MM.1S (cell line): Measurements from ENCODE around the gene APOC3.

Experiments
- DNase-seq: peaks from one replicate; pipeline ENCODE4 v3.0.0-alpha.2; 2015
- H2AFZ ChIP-seq: fragments of 300-600 bp; sonication (generic); 2 replicates; pipeline ENCODE4 v1.6.0; 2016; ENCODE audit warnings: antibody characterized with exemption, low read length
- H3F3A ChIP-seq: fragments of 300-600 bp; sonication (generic); 2 replicates; pipeline ENCODE4 v1.6.1; 2016; ENCODE audit warnings: mild to moderate bottlenecking, antibody characterized with exemption, low read length, moderate library complexity, mixed read lengths; ENCODE audit not compliant: insufficient read depth
- H3K27ac ChIP-seq: fragments of 300-600 bp; sonication (generic); 2 replicates; pipeline ENCODE4 v1.5.1; 2016; ENCODE audit warnings: mild to moderate bottlenecking, low read length
- H3K27me3 ChIP-seq: fragments of 300-600 bp; sonication (generic); replicated peaks from 2 replicates; pipeline ENCODE4 v1.6.0; 2016; ENCODE audit warnings: low read length; ENCODE audit not compliant: insufficient read depth
- H3K36me3 ChIP-seq: fragments of 300-600 bp; sonication (generic); replicated peaks from 2 replicates; pipeline ENCODE4 v1.6.1; 2016; ENCODE audit warnings: mild to moderate bottlenecking, low read length, mixed read lengths; ENCODE audit not compliant: insufficient read depth
- H3K4me1 ChIP-seq: fragments of 300-600 bp; sonication (generic); 2 replicates; pipeline ENCODE4 v1.6.1; 2016; ENCODE audit warnings: low read length, mixed read lengths
- H3K4me2 ChIP-seq: fragments of 300-600 bp; sonication (generic); 2 replicates; pipeline ENCODE4 v1.6.0; 2016; ENCODE audit warnings: low read depth, low read length
- H3K4me3 ChIP-seq: fragments of 300-600 bp; sonication (generic); 2 replicates; pipeline ENCODE4 v1.5.1; 2016; ENCODE audit warnings: low read length, mixed read lengths
- H3K79me2 ChIP-seq: fragments of 300-600 bp; sonication (generic); 2 replicates; pipeline ENCODE4 v1.6.1; 2016; ENCODE audit warnings: mixed run types, low read length, mixed read lengths
- H3K9ac ChIP-seq: fragments of 300-600 bp; sonication (generic); 2 replicates; pipeline ENCODE4 v1.6.1; 2016; ENCODE audit warnings: low read length, mixed read lengths
- H3K9me2 ChIP-seq: fragments of 300-600 bp; sonication (generic); replicated peaks from 2 replicates; pipeline ENCODE4 v1.6.1; 2016; ENCODE audit warnings: mild to moderate bottlenecking, low read length, mixed read lengths; ENCODE audit not compliant: insufficient read depth
- H3K9me3 ChIP-seq: fragments of 300-600 bp; sonication (generic); replicated peaks from 2 replicates; pipeline ENCODE4 v1.6.1; 2016; ENCODE audit warnings: mild to moderate bottlenecking, low read length, mixed read lengths; ENCODE audit not compliant: insufficient read depth
- H4K20me1 ChIP-seq: fragments of 300-600 bp; sonication (generic); 2 replicates; pipeline ENCODE4 v1.6.1; 2016; ENCODE audit warnings: mild to moderate bottlenecking, low read length, moderate library complexity, mixed read lengths; ENCODE audit not compliant: insufficient read depth
- EZH2 ChIP-seq: fragments of 300-600 bp; sonication (generic); optimal IDR thresholded peaks from 2 replicates; pipeline ENCODE3; 2017; ENCODE audit warnings: low read depth, mild to moderate bottlenecking, antibody characterized with exemption, low read length, mixed read lengths
- EZH2phosphoT487 ChIP-seq: fragments of 300-600 bp; sonication (generic); IDR thresholded peaks from 2 replicates; pipeline ENCODE4 v1.6.1; 2018; ENCODE audit warnings: antibody characterized with exemption, low read length
- TF ChIP-seq, protein P1 (sequence below): fragments of 300-600 bp; sonication (generic); IDR thresholded peaks from 2 replicates; pipeline ENCODE4 v1.5.1; 2016; ENCODE audit warnings: antibody characterized with exemption, low read length, mixed read lengths

APOC3 gene

DNA sequence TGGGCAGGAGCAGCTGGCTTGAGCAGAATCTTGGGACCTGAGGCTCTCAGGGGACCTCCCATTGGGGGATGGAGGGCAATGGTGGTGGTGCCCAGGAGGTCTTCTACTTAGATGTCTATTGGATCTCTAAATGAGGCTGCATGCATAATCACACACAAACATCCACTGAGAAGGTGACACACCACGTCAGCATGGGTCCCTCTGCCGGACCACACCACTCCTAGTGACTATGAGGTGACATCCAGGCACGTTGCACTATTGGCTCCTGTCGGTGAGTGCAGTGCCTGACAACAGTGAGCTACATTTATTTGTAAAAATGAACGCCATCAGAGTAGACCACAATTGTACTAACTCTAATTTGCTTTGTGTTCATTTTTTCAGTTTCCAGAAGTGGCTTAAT, 4.3 kb upstream of the APOC3 start:
- no peaks in the 10 kb centered on the region for H4K20me1 ChIP-seq
- no peaks in the 10 kb centered on the region for H3K9me2 ChIP-seq
- DNase-seq = no peak
- TF ChIP-seq EZH2phosphoT487 (no peak), EZH2 (no peak)
- TF ChIP-seq, protein P1, sequence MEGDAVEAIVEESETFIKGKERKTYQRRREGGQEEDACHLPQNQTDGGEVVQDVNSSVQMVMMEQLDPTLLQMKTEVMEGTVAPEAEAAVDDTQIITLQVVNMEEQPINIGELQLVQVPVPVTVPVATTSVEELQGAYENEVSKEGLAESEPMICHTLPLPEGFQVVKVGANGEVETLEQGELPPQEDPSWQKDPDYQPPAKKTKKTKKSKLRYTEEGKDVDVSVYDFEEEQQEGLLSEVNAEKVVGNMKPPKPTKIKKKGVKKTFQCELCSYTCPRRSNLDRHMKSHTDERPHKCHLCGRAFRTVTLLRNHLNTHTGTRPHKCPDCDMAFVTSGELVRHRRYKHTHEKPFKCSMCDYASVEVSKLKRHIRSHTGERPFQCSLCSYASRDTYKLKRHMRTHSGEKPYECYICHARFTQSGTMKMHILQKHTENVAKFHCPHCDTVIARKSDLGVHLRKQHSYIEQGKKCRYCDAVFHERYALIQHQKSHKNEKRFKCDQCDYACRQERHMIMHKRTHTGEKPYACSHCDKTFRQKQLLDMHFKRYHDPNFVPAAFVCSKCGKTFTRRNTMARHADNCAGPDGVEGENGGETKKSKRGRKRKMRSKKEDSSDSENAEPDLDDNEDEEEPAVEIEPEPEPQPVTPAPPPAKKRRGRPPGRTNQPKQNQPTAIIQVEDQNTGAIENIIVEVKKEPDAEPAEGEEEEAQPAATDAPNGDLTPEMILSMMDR = no peak
- H3K9me3 ChIP-seq = no peaks in the 10 kb centered on the region
- H3K9ac ChIP-seq = no peak overlapping the region
- no peak overlapping the region for H3K4me3 ChIP-seq
- H2AFZ ChIP-seq = no peak overlapping the region
- no peaks in the 10 kb centered on the region for H3K27me3 ChIP-seq
- H3K79me2 ChIP-seq = no peaks in the 10 kb centered on the region
- no peaks in the 10 kb centered on the region for H3F3A ChIP-seq
- no peaks in the 10 kb centered on the region for H3K4me1 ChIP-seq
- no peak overlapping the region for H3K27ac ChIP-seq
- no peak overlapping the region for H3K4me2 ChIP-seq
- H3K36me3 ChIP-seq = no peaks in the 10 kb centered on the region

DNA sequence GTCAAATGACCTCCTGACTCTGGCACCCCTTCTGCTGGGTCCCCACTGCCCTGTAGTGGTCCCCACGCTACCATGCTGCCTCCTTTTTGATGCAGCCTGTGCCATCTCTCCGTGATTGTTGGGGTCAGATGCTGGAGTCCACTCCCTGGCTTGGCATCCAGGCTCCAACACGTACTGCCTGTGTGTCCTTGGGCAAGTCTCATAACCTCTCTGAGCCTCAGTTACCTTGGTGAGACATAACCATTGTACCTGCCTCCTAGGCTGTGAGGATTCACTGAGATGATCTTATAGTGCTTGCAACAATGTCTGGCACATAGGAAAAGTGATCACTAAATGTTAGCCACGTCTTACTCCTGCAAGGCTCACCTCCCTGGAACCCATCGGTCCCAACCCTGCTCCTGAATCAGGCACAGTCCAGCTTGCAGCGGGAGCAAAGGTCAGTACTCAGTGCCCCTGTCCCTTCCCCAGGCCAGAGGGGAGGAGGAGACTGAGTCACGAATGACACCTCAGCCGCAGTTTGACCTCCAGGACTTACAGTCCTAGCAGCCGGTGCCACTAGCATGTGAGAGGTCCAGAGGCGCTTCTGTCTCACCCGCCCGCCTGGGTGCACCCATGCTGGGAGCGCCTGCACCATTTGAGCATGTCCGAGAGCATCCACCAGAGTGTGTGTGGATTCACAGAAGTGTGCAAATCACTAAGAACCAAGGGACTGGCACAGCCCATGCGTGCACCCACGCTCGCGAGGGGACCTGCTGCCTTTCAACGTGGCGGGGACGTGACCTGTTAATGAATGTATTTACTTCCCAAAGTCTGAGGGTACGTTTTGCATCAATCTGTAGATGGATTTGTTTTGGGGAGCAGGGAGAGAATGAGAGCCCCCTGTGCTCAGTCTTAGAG, 3.6 kb upstream of the APOC3 start:
- Histone ChIP-seq H3K79me2 (no peaks in the 10 kb centered on the region), H3K36me3 (no peaks in the 10 kb centered on the region), H3K4me3 (no peak overlapping the region), H3K9me2 (no peaks in the 10 kb centered on the region), H3K9me3 (no peaks in the 10 kb centered on the region), H3K9ac (no peak overlapping the region), H3K4me2 (no peak overlapping the region), H3K27ac (no peak overlapping the region), H3K4me1 (no peaks in the 10 kb centered on the region), H4K20me1 (no peaks in the 10 kb centered on the region), H3F3A (no peaks in the 10 kb centered on the region), H3K27me3 (no peaks in the 10 kb centered on the region), H2AFZ (no peak overlapping the region)
- DNase-seq = no peak
- TF ChIP-seq EZH2 (no peak), EZH2phosphoT487 (no peak)

DNA sequence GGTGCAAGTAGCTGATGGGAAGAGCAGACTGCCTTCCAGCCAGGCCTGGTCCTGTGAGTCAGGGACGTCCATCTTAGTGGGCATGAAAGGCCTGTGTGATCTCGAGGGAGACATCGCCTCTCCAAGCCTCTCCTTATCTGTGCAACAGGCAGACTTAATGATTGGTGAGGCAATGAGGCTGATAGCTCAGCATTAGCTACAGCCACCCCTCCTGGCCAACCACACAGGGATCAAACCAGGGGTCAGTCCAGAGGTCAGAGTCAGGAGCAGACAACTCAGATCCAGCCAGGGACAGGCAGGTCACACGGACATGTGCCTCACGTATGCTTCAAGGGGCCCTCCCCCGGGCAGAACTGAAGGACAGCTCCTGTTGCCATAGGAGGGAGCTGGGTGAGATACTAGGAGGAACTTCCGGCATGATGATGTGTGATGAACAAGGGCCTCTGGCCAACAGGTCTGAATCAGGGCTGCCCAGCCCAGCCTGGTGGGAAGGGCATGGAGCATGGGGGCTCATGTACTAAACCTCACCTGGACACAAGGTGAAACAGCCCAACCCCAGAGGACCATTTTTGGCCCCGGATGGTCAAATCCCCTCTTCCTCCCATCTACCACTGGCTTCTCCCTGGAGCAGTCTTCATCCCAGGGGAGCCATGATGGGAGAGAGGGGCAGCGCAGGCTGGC, 2.8 kb upstream of the APOC3 start:
- Histone ChIP-seq H2AFZ (no peak overlapping the region), H3K79me2 (no peaks in the 10 kb centered on the region), H3K9me3 (no peaks in the 10 kb centered on the region), H3K36me3 (no peaks in the 10 kb centered on the region), H3K4me3 (no peak overlapping the region), H3K27me3 (no peaks in the 10 kb centered on the region), H3K4me2 (no peak overlapping the region), H4K20me1 (no peaks in the 10 kb centered on the region), H3K27ac (no peak overlapping the region), H3K9ac (no peak overlapping the region), H3F3A (no peaks in the 10 kb centered on the region), H3K4me1 (no peaks in the 10 kb centered on the region), H3K9me2 (no peaks in the 10 kb centered on the region)
- TF ChIP-seq EZH2 = no peak
- TF ChIP-seq, protein P1 = no peak
- no peak for TF ChIP-seq EZH2phosphoT487
- no peak for DNase-seq

DNA sequence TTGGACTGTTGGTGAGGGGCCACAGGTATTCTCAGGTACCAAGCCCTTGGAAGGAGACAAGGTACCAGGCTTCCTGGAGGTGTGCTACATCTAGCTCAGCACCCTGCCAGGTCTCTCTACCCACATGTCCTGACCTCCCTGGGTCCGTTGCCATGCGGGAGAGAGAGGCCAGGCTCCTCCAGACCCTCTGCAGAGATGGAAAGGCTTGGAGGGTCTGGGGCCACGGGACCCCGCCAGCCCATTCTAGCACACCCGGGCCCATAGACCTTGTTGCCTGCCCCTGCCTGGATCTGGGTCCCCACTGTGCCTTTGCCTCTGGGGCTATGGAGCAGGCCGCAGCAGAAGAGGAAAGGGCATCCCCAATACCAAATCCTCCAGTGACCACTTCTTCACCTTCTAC, 2.2 kb upstream of the APOC3 start:
- H3K36me3 ChIP-seq = no peaks in the 10 kb centered on the region
- no peak overlapping the region for H3K4me2 ChIP-seq
- no peaks in the 10 kb centered on the region for H3F3A ChIP-seq
- H3K27me3 ChIP-seq = no peaks in the 10 kb centered on the region
- H3K9ac ChIP-seq = no peak overlapping the region
- H3K79me2 ChIP-seq = no peaks in the 10 kb centered on the region
- no peak overlapping the region for H3K27ac ChIP-seq
- H4K20me1 ChIP-seq = no peaks in the 10 kb centered on the region
- H3K9me2 ChIP-seq = no peaks in the 10 kb centered on the region
- H3K4me1 ChIP-seq = no peaks in the 10 kb centered on the region
- no peaks in the 10 kb centered on the region for H3K9me3 ChIP-seq
- H2AFZ ChIP-seq = no peak overlapping the region
- no peak for TF ChIP-seq EZH2phosphoT487
- no peak for TF ChIP-seq EZH2
- TF ChIP-seq, protein P1 = no peak
- no peak for DNase-seq
- no peak overlapping the region for H3K4me3 ChIP-seq
